Glutamatergic neuron (in vitro differentiated cells): ENCODE results near the gene RADIL. TPM values are rescaled to one million over a fixed set of nuclear protein-coding genes. Genes with fewer than 3 reads are reported as not detected.

ENCODE experiments used
- DNase-seq: peaks from one replicate; pipeline ENCODE4 v3.0.0; 2022
- H3K27ac Mint-ChIP-seq: one replicate; pipeline ENCODE4 v1.8.0; 2020; ENCODE audit warnings: mild to moderate bottlenecking, mixed read lengths, inconsistent platforms; ENCODE audit not compliant: unreplicated experiment
- H3K27me3 Mint-ChIP-seq: one replicate; pipeline ENCODE4 v1.8.0; 2020; ENCODE audit warnings: mild to moderate bottlenecking, moderate library complexity, mixed read lengths, inconsistent platforms; ENCODE audit not compliant: unreplicated experiment
- H3K36me3 Mint-ChIP-seq: one replicate; pipeline ENCODE4 v1.8.0; 2020; ENCODE audit warnings: mild to moderate bottlenecking, mixed read lengths, inconsistent platforms; ENCODE audit not compliant: unreplicated experiment
- H3K4me1 Mint-ChIP-seq: one replicate; pipeline ENCODE4 v1.8.0; 2020; ENCODE audit warnings: mild to moderate bottlenecking, low read depth, mixed read lengths, inconsistent platforms; ENCODE audit not compliant: unreplicated experiment
- H3K4me3 Mint-ChIP-seq: one replicate; pipeline ENCODE4 v1.8.0; 2020; ENCODE audit warnings: mild to moderate bottlenecking, mixed read lengths, inconsistent platforms; ENCODE audit not compliant: unreplicated experiment
- H3K9me3 Mint-ChIP-seq: one replicate; pipeline ENCODE4 v1.8.0; 2020; ENCODE audit warnings: mild to moderate bottlenecking, moderate library complexity, mixed read lengths, inconsistent platforms; ENCODE audit not compliant: unreplicated experiment
- CTCF ChIP-seq: fragments of 200-600 bp; sonication (generic); IDR thresholded peaks from one replicate; pipeline ENCODE4 v1.5.0; 2021; ENCODE audit not compliant: partially characterized antibody, unreplicated experiment
- total RNA-seq: library from RNA; stranded (reverse); fragmentation: NEBNext Ultra II Directional; extraction: Animal tissue kit (Norgen Biotek cat#: 25700); gene quantifications from one replicate; pipeline ENCODE4 v1.2.1, GENCODE V29; 2021; ENCODE audit not compliant: unreplicated experiment

The RADIL gene
- total RNA-seq, 1 donor from 2014 or later = 31.3 TPM

GRCh38 chr7:4800926-4801838 is 82.3 kb downstream of the RADIL start:
- H3K4me3 Mint-ChIP-seq = peak overlapping the region; percentile 42
- peaks cover 9% of the 10 kb centered on the region for H3K27me3 Mint-ChIP-seq
- DNase-seq = peak; percentile 22
- TF ChIP-seq CTCF = no peak
- H3K36me3 Mint-ChIP-seq = no peaks in the 10 kb centered on the region
- H3K9me3 Mint-ChIP-seq = peaks cover 7% of the 10 kb centered on the region
- H3K27ac Mint-ChIP-seq = peak overlapping the region; percentile 73
- peaks cover 7% of the 10 kb centered on the region for H3K4me1 Mint-ChIP-seq

DNA sequence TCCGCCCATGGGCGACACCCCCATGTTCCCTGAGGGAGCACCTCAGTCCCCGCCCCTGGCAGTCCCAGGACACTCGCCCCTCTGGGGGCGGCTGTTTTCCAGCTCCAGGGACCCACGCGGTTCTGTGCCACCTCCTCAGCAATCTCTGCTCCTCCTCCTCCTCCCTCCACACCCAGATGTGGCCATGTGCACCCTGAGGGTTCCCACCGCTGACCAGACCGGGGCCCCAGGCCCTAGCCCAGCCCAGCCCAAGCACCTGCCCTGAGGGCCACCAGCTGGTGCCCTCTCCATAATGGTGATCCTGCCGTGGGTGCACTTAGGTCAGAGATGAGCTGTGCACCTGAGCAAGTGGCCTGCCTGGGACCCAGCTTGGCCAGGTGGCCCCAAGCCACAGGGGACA is 83.0 kb downstream of the RADIL start:
- H3K27ac Mint-ChIP-seq = no peak overlapping the region
- no peaks in the 10 kb centered on the region for H3K36me3 Mint-ChIP-seq
- peaks cover 9% of the 10 kb centered on the region for H3K27me3 Mint-ChIP-seq
- H3K9me3 Mint-ChIP-seq = peaks cover 7% of the 10 kb centered on the region
- DNase-seq = peak; percentile 13
- H3K4me1 Mint-ChIP-seq = peaks cover 7% of the 10 kb centered on the region
- no peak overlapping the region for H3K4me3 Mint-ChIP-seq
- no peak for TF ChIP-seq CTCF

GRCh38 chr7:4799508-4800268 is 83.8 kb downstream of the RADIL start:
- peaks cover 9% of the 10 kb centered on the region for H3K27me3 Mint-ChIP-seq
- peaks cover 7% of the 10 kb centered on the region for H3K9me3 Mint-ChIP-seq
- no peak overlapping the region for H3K27ac Mint-ChIP-seq
- H3K4me1 Mint-ChIP-seq = peaks cover 7% of the 10 kb centered on the region
- DNase-seq = peak; percentile 43
- TF ChIP-seq CTCF = no peak
- H3K36me3 Mint-ChIP-seq = no peaks in the 10 kb centered on the region
- H3K4me3 Mint-ChIP-seq = no peak overlapping the region

- peak; percentile 16 for DNase-seq
- H3K27me3 Mint-ChIP-seq = peaks cover 9% of the 10 kb centered on the region
- peaks cover 12% of the 10 kb centered on the region for H3K9me3 Mint-ChIP-seq
- no peak overlapping the region for H3K27ac Mint-ChIP-seq
- peaks cover 4% of the 10 kb centered on the region for H3K36me3 Mint-ChIP-seq
- no peak for TF ChIP-seq CTCF
- H3K4me3 Mint-ChIP-seq = no peak overlapping the region
- peaks cover 12% of the 10 kb centered on the region for H3K4me1 Mint-ChIP-seq
Measured at GRCh38 chr7:4798706-4799235, 84.7 kb downstream of the RADIL start.
